Neural crest cell (in vitro differentiated cells): ENCODE results near the gene RTN4RL2. TPM values are rescaled to one million over a fixed set of nuclear protein-coding genes. Genes with fewer than 3 reads are reported as not detected.

ENCODE experiments used
- DNase-seq: peaks from one replicate; pipeline ENCODE4 v3.0.0; 2021; ENCODE audit warnings: low read depth, mixed read lengths, low spot score
- H3K27ac Mint-ChIP-seq: one replicate; pipeline ENCODE4 v1.8.0; 2021; ENCODE audit warnings: mild to moderate bottlenecking, mixed read lengths; ENCODE audit not compliant: unreplicated experiment
- H3K27me3 Mint-ChIP-seq: 2 replicates; pipeline ENCODE4 v1.8.0; 2021; ENCODE audit warnings: low read depth, mild to moderate bottlenecking, mixed read lengths
- H3K36me3 Mint-ChIP-seq: 2 replicates; pipeline ENCODE4 v1.8.0; 2021; ENCODE audit warnings: low read depth, mild to moderate bottlenecking, mixed read lengths
- H3K4me1 Mint-ChIP-seq: 2 replicates; pipeline ENCODE4 v1.8.0; 2021; ENCODE audit warnings: mixed read lengths
- H3K4me3 Mint-ChIP-seq: one replicate; pipeline ENCODE4 v1.8.0; 2021; ENCODE audit warnings: mild to moderate bottlenecking, mixed read lengths
- H3K9me3 Mint-ChIP-seq: 2 replicates; pipeline ENCODE4 v1.8.0; 2021; ENCODE audit warnings: mixed read lengths
- CTCF ChIP-seq: fragments of 200-600 bp; sonication (generic); conservative IDR thresholded peaks from 2 replicates; pipeline ENCODE4 v1.5.0; 2021; ENCODE audit warnings: antibody characterized with exemption, mild to moderate bottlenecking
- total RNA-seq: library from RNA; stranded (reverse); gene quantifications from 2 replicates; pipeline ENCODE4 v1.2.1, GENCODE V29; 2021

The RTN4RL2 gene
- total RNA-seq, 1 donor from 2014 or later: 2.4 TPM

GRCh38 chr11:57467508-57468157 lies 7.3 kb downstream of the RTN4RL2 start:
- Mint-ChIP-seq H3K36me3 (no peaks in the 10 kb centered on the region), H3K27ac (no peak overlapping the region), H3K4me3 (no peak overlapping the region), H3K27me3 (peaks cover 41% of the 10 kb centered on the region), H3K4me1 (peaks cover 13% of the 10 kb centered on the region), H3K9me3 (no peaks in the 10 kb centered on the region)
- no peak for DNase-seq
- TF ChIP-seq CTCF: no peak

GRCh38 chr11:57468276-57468675 lies 7.9 kb downstream of the RTN4RL2 start:
- no peaks in the 10 kb centered on the region for H3K9me3 Mint-ChIP-seq
- peaks cover 8% of the 10 kb centered on the region for H3K4me1 Mint-ChIP-seq
- no peak overlapping the region for H3K27ac Mint-ChIP-seq
- no peak for TF ChIP-seq CTCF
- peaks cover 41% of the 10 kb centered on the region for H3K27me3 Mint-ChIP-seq
- H3K4me3 Mint-ChIP-seq: no peak overlapping the region
- no peaks in the 10 kb centered on the region for H3K36me3 Mint-ChIP-seq
- no peak for DNase-seq

GRCh38 chr11:57469268-57469667 lies 8.9 kb downstream of the RTN4RL2 start:
- H3K4me3 Mint-ChIP-seq: no peak overlapping the region
- no peaks in the 10 kb centered on the region for H3K36me3 Mint-ChIP-seq
- no peaks in the 10 kb centered on the region for H3K9me3 Mint-ChIP-seq
- H3K27me3 Mint-ChIP-seq: peaks cover 43% of the 10 kb centered on the region
- DNase-seq: no peak
- peaks cover under 1% of the 10 kb centered on the region for H3K4me1 Mint-ChIP-seq
- no peak overlapping the region for H3K27ac Mint-ChIP-seq
- TF ChIP-seq CTCF: no peak

GRCh38 chr11:57471496-57471895 lies 11.2 kb downstream of the RTN4RL2 start:
- H3K4me1 Mint-ChIP-seq: no peaks in the 10 kb centered on the region
- no peaks in the 10 kb centered on the region for H3K9me3 Mint-ChIP-seq
- H3K27ac Mint-ChIP-seq: no peak overlapping the region
- no peak for DNase-seq
- TF ChIP-seq CTCF: no peak
- H3K36me3 Mint-ChIP-seq: no peaks in the 10 kb centered on the region
- no peak overlapping the region for H3K4me3 Mint-ChIP-seq
- peaks cover 62% of the 10 kb centered on the region for H3K27me3 Mint-ChIP-seq

- Mint-ChIP-seq H3K36me3 (no peaks in the 10 kb centered on the region), H3K27me3 (peaks cover 76% of the 10 kb centered on the region), H3K4me1 (no peaks in the 10 kb centered on the region), H3K27ac (no peak overlapping the region), H3K9me3 (no peaks in the 10 kb centered on the region), H3K4me3 (no peak overlapping the region)
- TF ChIP-seq CTCF: no peak
- no peak for DNase-seq
Measured at GRCh38 chr11:57473285-57473841, 13.0 kb downstream of the RTN4RL2 start.
